ENCODE data around the gene ALG13.
"Not testable (repeated sequence)": the region's sequence is repeated elsewhere in the genome, so short reads cannot be mapped to it uniquely, and the experiment has no call there.

The ALG13 gene

DNA sequence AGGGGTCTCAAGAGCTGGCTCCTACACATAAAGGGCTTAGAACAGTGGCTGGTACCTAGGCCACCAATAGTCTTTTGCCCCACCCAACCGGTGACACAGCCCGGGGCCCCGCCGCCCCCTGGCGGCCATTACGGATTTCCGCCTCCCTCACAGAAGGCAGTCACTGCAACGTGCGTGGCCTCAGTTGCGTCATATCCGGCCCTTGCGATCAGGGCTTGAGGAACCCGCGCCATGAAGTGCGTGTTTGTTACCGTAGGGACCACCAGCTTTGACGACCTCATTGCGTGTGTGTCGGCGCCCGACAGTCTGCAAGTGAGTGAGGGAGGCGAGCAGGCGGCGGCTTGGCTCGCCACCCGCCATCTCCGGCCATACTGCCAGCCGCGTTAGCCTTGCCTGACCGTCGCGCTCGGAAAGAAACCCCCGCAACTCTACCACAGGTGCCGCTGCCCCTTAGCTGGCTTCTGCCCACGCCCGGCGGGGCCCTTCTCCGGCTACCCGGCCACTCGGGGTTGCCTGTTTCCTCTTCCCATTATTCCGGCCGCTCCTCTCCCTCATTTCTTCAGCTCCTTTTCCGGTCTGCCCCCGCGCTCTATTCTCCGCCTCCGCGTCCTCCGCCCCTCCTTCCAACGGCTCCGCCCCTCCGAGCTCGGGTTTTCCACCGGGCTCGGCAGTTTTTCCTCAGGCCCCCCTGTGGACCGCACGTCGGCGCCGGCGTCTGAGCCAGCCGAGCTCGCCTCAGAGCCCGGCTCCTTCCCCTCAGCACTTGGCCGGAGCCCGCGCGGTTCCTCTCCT is at the start of gene ALG13:
TSS of gene ALG13 (plus strand) at position 183 of the 792 bp plus-strand sequence. CDS start at position 232, 49 bp downstream.
- DNase-seq = peak; percentile 64 to 70

DNA sequence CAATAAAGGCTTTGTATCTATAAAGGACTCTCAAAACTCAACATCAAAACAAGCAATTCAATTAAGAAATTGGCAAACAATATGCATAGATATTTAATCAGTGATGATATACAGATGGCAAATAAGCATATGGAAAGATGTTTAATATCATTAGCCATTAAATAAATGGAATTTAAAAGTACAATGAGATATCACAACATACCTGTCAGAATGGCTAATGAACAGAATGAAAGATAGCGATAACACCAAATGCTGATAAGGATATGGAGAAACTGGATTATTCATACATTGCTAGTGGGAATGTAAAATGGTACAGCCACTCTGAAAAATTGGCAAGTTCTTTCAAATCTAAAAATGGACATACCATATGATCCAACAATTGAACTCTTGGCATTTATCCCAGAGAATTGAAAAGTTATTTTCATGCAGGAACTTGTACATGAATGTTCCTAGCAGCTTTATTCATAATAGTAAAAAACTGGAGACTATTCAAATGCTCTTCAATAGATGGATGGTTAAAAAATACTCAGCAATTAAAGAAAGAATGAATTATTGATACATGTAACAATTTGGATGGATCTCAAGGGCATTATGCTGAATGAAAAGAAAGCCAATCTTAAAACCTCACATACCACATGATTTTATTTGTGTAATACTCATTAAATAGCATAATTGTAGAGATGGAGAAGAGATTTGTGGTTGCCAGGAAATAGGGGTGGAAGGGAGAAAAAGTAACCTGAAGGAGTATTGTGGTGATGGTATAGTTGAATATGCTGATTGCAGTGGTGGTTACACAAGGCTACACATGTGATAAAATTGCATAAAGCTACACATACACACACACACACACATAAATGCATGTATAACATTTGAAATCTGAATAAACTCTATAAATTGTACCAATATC is 45.9 kb upstream of the ALG13 start:
- DNase-seq = no peak

DNA sequence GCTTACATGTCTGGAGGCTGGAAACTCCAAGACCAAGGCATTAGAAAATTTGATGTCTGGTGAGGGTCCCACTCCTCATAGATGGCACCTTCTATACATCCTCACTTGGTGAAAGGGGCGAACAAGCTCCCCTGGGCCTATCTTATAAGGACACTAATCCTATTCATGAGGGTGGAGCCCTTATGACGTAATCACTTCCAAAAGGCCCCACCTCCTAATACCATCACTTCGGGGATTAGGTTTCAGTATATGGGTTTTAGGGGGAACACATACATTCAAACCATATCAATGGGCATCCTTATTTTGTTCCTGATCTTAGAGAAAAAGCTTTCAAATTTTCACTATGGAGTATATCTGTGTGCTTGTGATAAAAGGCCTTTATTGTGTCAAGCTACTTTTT is 39.0 kb upstream of the ALG13 start:
- no peak for DNase-seq

GRCh38 chrX:111645165-111645564 is 35.8 kb upstream of the ALG13 start:
- not testable (repeated sequence) for DNase-seq

- DNase-seq = no peak
Observed at GRCh38 chrX:111645607-111646006, 35.4 kb upstream of the ALG13 start.

- no peak for DNase-seq
Observed at GRCh38 chrX:111646515-111646914, 34.5 kb upstream of the ALG13 start.

DNA sequence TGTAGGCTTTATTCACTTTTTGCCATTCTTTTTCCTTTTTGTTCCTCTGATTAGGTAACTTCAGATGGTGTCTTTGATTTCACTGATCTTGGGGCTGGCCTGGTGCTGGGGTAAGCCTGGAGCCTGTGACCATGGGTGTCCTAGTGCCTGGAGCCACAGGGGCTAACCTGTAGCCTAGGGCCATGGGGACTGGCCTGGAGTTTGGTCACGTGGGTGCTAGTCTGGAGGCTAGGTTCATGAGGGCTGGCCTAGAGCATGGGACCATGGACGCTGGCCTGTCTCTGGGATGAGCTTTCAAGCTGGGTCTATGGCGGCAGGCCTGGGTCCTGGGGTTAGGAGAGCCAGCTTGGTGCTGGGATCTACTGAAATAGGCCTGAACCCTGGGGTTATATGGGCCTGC is 32.2 kb upstream of the ALG13 start:
- no peak for DNase-seq

GRCh38 chrX:111649638-111650037 is 31.3 kb upstream of the ALG13 start:
- no peak for DNase-seq

- DNase-seq = no peak
Observed at GRCh38 chrX:111650845-111651244, 30.1 kb upstream of the ALG13 start.

DNA sequence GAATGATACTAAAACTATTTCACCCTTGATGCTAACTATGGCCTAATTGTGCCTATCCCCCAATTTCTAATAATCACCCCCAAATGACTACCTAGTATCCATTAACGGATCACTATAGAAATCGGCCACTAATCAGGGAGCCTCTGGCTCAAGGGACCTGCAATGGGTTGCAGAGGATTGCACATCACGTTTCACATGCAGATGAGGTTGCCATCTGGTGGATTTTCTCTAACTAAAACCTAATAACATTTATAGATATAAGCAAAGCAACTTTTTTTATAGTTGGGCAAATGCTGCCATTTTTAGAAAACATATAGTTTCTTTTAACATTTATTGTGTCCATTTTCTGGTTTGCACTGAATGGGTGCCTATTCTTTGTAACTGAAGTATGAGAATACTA is 28.3 kb upstream of the ALG13 start:
- DNase-seq = peak in 1 of 2 experiments; percentile 0

DNA sequence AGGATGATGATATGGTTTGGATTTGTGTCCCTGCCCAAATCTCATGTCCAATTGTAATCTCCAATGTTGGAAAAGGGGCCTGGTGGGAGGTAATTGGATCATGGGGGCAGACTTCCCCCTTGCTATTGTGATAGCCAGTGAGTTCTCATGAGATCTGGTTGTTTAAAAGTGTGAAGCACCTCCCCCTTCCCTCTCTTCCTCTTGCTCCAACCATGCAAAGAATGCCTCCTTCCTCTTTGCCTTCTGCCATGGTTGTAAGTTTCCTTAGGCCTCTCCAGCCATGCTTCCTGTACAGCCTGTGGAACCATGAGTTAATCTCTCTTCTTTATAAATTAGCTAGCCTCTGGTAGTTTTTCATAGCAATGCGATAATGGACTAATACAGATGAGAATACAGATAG is 19.7 kb upstream of the ALG13 start:
- peak; percentile 4 to 7 for DNase-seq

DNA sequence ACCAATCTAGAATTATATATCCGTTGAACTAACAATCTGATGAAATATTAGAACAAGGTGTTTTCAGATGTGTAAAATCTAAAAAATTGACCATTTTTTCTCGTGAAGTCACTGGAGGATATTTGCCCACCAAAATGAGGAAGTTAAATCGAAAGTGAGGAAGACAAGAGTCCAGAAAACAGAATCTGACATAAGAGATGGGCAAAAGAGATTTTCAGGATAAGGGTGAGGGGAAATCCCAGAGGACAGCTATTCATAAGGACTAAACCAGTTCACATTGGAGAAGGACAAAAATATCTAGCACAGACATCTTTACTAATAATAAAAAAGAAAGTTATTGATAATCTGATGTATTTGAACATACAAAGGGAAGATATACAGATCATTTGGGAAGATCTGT is 18.7 kb upstream of the ALG13 start:
- DNase-seq = peak in 1 of 2 experiments; percentile 2

DNA sequence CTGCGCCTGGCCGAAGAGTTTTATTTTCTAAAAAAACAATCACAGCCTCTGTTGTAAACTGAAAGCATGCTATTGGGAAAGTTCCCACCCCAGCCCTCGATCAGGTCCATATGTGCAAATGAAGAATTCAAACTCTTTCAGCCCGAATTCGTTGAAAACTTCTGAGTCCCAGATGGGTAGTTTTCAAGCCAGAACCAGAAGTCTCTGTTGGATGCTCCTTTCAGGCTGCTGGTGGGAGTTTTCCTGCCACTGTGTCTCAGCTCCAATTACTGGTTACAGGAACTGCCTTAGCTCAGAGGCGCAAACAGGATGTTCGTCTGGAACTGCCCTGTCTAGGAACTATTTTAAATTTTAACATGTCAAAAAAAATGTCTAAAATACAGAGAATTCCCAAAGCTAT is 9.3 kb upstream of the ALG13 start:
- no peak for DNase-seq

DNA sequence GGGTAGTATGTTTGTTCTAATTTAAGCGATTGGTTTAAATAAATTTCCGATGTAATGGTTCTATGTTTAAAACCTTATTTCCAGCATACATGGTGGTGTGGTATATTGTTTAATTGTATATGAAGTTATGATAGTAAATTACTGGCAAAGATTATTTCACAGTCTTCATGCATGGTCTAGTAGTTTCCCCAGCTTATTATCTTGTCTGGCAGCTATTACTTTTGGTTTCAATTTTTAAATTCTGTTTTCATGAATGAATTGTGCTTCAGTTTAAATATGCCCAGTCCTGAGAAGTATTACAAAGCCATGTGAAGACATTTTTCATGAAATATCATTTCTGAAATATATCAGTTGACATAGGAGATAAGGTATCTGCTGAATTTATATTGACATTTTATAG is 6.3 kb downstream of the ALG13 start:
- DNase-seq = no peak

- DNase-seq = no peak
Observed at GRCh38 chrX:111695297-111695880, 14.4 kb downstream of the ALG13 start.

GRCh38 chrX:111719426-111720210 is 38.6 kb downstream of the ALG13 start:
- peak; percentile 10 to 13 for DNase-seq

- DNase-seq = no peak
Observed at GRCh38 chrX:111728096-111728495, 47.1 kb downstream of the ALG13 start.

DNA sequence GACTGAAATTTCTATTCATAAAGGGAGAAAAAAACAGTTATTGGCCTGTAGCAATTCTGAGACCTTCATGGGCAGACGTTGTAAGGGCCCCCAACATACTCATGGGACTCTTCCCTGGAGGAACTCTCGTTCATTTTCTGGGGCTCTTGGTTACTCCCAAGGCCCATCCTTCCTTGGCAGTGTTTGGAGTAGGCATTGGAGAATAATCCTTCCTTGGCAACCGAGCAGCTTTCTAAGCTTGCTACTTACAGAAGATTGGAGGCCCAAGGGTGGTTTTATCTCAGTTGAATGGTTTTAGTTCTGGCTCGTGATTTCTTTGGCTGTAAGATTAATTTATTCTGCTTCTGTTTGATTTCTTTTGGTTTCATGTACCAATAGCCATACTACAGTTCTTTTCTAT is 50.4 kb downstream of the ALG13 start:
- no peak for DNase-seq

- DNase-seq = no peak
Observed at GRCh38 chrX:111736571-111736970, 55.6 kb downstream of the ALG13 start.

DNA sequence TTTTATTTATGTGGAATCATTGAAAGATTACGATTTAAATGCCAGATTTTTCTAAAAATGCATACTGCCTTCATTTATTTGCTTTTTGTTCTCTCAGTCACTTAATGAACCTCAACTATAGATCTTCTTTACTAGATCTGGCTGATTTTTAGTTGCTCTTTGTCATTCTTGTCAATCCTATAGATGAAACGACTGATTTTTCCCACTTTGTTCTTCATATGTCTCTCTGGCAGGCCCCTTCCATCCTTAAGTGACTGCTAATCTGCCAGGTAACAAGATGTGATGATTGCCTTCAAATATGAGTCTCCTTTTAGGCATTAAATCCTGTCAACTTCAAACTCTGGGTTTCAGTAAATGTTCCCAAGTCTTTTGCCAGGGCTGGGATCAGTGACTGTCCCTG is 61.0 kb downstream of the ALG13 start:
- no peak for DNase-seq

GRCh38 chrX:111743316-111743715 is 62.3 kb downstream of the ALG13 start:
- DNase-seq = no peak

DNA sequence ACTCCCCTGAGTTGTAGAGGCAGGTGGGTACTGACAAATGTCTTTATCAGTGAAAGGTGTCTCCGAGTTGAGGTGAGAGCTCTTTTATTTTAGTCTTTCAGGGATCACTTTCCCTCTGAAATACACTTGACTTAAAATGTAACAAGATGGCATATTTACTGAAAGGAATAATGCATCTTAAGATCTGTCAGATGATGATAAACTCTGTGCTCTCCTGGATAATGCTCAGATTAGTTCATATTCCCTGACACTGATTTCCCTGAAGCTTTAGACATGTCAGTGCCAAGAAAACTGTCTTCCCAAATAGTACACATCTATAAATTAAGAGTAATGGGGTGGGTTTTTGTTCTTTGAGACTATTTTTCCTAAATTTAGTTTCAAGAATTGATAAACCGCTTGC is 75.5 kb downstream of the ALG13 start:
- DNase-seq = no peak

DNA sequence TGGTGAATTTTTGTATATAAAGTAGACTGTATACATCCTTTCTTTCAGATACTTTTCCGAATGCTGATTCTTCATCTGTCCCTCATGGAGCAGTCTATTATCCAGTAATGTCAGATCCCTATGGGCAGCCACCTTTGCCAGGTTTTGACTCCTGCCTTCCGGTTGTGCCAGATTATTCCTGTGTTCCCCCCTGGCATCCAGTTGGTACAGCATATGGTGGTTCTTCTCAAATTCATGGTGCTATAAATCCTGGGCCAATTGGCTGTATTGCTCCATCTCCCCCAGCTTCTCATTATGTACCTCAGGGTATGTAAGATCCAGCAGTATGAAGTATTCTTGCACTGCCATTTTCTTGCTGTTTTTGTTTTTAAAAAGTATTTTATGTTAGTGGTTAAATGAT is 78.7 kb downstream of the ALG13 start:
- no peak for DNase-seq
